A549 treated with RU486 at 1 μM for 4 hours (cell line): Measurements from ENCODE around the gene ANKRD30A. TPM values are rescaled to one million over a fixed set of nuclear protein-coding genes. Genes with fewer than 3 reads are reported as not detected.

Experiments used
- total RNA-seq: library from RNA; stranded (reverse); fragments of 200-300 nt; extraction: Qiagen RNA extraction; gene quantifications from 5 replicates; pipeline ENCODE4 v1.2.3, GENCODE V29; 2022; ENCODE audit warnings: low read depth

The ANKRD30A gene, protein sequence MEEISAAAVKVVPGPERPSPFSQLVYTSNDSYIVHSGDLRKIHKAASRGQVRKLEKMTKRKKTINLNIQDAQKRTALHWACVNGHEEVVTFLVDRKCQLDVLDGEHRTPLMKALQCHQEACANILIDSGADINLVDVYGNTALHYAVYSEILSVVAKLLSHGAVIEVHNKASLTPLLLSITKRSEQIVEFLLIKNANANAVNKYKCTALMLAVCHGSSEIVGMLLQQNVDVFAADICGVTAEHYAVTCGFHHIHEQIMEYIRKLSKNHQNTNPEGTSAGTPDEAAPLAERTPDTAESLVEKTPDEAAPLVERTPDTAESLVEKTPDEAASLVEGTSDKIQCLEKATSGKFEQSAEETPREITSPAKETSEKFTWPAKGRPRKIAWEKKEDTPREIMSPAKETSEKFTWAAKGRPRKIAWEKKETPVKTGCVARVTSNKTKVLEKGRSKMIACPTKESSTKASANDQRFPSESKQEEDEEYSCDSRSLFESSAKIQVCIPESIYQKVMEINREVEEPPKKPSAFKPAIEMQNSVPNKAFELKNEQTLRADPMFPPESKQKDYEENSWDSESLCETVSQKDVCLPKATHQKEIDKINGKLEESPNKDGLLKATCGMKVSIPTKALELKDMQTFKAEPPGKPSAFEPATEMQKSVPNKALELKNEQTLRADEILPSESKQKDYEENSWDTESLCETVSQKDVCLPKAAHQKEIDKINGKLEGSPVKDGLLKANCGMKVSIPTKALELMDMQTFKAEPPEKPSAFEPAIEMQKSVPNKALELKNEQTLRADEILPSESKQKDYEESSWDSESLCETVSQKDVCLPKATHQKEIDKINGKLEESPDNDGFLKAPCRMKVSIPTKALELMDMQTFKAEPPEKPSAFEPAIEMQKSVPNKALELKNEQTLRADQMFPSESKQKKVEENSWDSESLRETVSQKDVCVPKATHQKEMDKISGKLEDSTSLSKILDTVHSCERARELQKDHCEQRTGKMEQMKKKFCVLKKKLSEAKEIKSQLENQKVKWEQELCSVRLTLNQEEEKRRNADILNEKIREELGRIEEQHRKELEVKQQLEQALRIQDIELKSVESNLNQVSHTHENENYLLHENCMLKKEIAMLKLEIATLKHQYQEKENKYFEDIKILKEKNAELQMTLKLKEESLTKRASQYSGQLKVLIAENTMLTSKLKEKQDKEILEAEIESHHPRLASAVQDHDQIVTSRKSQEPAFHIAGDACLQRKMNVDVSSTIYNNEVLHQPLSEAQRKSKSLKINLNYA (N-terminal part only)
- 0.29 to 1.1 TPM (median 0.88 TPM) in 5 replicates for total RNA-seq

GRCh38 chr10:37125191-37125732, at the start of gene ANKRD30A:
Gene ANKRD30A (plus strand): TSS chr10:37125598. CDS start chr10:37125788, 190 bp downstream.

